ENCODE results near the gene KLHL40.

KLHL40 gene

GRCh38 chr3:42684632-42685362 lies 540 bp upstream of the KLHL40 start:
- Histone ChIP-seq H4K20me1 (ENCODE audit: insufficient read depth, low read length) (no peaks in the 10 kb centered on the region), H3K4me3 (ENCODE audit: low read length) (no peak overlapping the region), H3K9me2 (replicated peaks; ENCODE audit: insufficient read depth, low read length) (no peaks in the 10 kb centered on the region), H3K9me3 (replicated peaks; ENCODE audit: insufficient read depth, low read length) (no peaks in the 10 kb centered on the region), H3K9ac (ENCODE audit: low read length) (no peak overlapping the region), H3K79me2 (ENCODE audit: low read length) (no peaks in the 10 kb centered on the region), H3K27ac (ENCODE audit: low read length) (no peak overlapping the region), H3K4me2 (ENCODE audit: low read depth, low read length) (no peak overlapping the region), H3K36me3 (replicated peaks; ENCODE audit: insufficient read depth, low read length) (no peaks in the 10 kb centered on the region), H3K27me3 (replicated peaks; ENCODE audit: insufficient read depth, low read length) (peaks cover 5% of the 10 kb centered on the region), H3F3A (ENCODE audit: insufficient read depth, low read length) (no peaks in the 10 kb centered on the region), H3K4me1 (ENCODE audit: low read length) (no peaks in the 10 kb centered on the region), H2AFZ (ENCODE audit: low read length) (no peak overlapping the region)
- no peak for DNase-seq
- TF ChIP-seq EZH2phosphoT487 (IDR thresholded peaks at IDR 0.05; ENCODE audit: low read length) (no peak), EZH2 (optimal IDR thresholded peaks at IDR 0.05; ENCODE audit: low read depth, low read length) (no peak)
- TF ChIP-seq, protein P1, sequence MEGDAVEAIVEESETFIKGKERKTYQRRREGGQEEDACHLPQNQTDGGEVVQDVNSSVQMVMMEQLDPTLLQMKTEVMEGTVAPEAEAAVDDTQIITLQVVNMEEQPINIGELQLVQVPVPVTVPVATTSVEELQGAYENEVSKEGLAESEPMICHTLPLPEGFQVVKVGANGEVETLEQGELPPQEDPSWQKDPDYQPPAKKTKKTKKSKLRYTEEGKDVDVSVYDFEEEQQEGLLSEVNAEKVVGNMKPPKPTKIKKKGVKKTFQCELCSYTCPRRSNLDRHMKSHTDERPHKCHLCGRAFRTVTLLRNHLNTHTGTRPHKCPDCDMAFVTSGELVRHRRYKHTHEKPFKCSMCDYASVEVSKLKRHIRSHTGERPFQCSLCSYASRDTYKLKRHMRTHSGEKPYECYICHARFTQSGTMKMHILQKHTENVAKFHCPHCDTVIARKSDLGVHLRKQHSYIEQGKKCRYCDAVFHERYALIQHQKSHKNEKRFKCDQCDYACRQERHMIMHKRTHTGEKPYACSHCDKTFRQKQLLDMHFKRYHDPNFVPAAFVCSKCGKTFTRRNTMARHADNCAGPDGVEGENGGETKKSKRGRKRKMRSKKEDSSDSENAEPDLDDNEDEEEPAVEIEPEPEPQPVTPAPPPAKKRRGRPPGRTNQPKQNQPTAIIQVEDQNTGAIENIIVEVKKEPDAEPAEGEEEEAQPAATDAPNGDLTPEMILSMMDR (IDR thresholded peaks at IDR 0.05; ENCODE audit: low read length) = no peak

- Histone ChIP-seq H3K36me3 (replicated peaks; ENCODE audit: insufficient read depth, low read length) (no peaks in the 10 kb centered on the region), H3K9me3 (replicated peaks; ENCODE audit: insufficient read depth, low read length) (no peaks in the 10 kb centered on the region), H3K4me2 (ENCODE audit: low read depth, low read length) (no peak overlapping the region), H2AFZ (ENCODE audit: low read length) (no peak overlapping the region), H4K20me1 (ENCODE audit: insufficient read depth, low read length) (no peaks in the 10 kb centered on the region), H3K9ac (ENCODE audit: low read length) (no peak overlapping the region), H3K27me3 (replicated peaks; ENCODE audit: insufficient read depth, low read length) (peaks cover 5% of the 10 kb centered on the region), H3K4me1 (ENCODE audit: low read length) (no peaks in the 10 kb centered on the region), H3K79me2 (ENCODE audit: low read length) (no peaks in the 10 kb centered on the region), H3K4me3 (ENCODE audit: low read length) (no peak overlapping the region), H3K9me2 (replicated peaks; ENCODE audit: insufficient read depth, low read length) (no peaks in the 10 kb centered on the region), H3K27ac (ENCODE audit: low read length) (no peak overlapping the region), H3F3A (ENCODE audit: insufficient read depth, low read length) (no peaks in the 10 kb centered on the region)
- TF ChIP-seq EZH2 (optimal IDR thresholded peaks at IDR 0.05; ENCODE audit: low read depth, low read length) (no peak), EZH2phosphoT487 (IDR thresholded peaks at IDR 0.05; ENCODE audit: low read length) (no peak)
- TF ChIP-seq, protein P1 (IDR thresholded peaks at IDR 0.05; ENCODE audit: low read length) = no peak
- no peak for DNase-seq
These were observed 819 bp downstream of the KLHL40 start for GRCh38 chr3:42685891-42686820.

DNA sequence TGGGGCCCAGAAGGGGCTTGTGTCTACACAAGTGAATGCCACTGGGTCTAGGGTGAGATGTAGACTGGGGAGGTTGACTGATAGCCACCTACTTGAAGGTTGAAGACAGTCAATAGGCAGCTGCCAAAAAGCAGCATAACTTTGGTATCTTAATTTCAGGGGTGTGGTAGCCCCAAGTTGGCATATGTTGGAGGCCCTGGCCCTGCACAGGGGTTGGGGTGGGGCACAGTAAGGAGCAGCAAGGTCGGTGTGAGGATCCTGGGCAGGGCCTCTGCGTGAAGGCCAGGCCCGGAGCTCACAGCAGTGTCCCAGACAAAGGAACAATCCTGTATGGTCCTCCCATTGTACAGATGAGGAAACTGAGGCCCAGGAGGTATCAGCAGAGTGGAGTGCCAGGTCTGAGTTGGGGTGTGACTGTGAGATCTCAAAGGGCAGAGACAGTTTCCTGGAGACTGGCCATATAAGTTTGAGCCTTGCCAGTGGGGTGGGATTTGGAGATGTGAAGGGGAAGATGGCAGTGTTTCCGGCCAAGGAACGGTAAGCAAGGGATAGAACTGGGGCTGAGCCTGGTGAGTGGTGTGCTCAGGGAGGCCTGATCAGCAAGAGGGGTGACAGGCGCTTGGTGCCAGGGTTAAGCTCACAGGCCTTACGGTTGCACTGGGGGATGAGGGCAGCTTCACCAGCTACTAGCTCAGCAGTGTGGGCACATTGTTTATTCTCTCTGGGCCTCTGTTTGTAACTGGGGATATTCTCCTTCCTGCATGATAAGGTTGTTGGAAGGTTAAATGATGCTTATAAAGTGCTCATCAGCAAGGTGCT lies 1.7 kb downstream of the KLHL40 start:
- Histone ChIP-seq H3K27me3 (replicated peaks; ENCODE audit: insufficient read depth, low read length) (peaks cover 5% of the 10 kb centered on the region), H4K20me1 (ENCODE audit: insufficient read depth, low read length) (no peaks in the 10 kb centered on the region), H3K9me2 (replicated peaks; ENCODE audit: insufficient read depth, low read length) (no peaks in the 10 kb centered on the region), H3K4me1 (ENCODE audit: low read length) (no peaks in the 10 kb centered on the region), H2AFZ (ENCODE audit: low read length) (no peak overlapping the region), H3K4me2 (ENCODE audit: low read depth, low read length) (no peak overlapping the region), H3K4me3 (ENCODE audit: low read length) (no peak overlapping the region), H3K9ac (ENCODE audit: low read length) (no peak overlapping the region), H3K9me3 (replicated peaks; ENCODE audit: insufficient read depth, low read length) (no peaks in the 10 kb centered on the region), H3K79me2 (ENCODE audit: low read length) (no peaks in the 10 kb centered on the region), H3K36me3 (replicated peaks; ENCODE audit: insufficient read depth, low read length) (no peaks in the 10 kb centered on the region), H3F3A (ENCODE audit: insufficient read depth, low read length) (no peaks in the 10 kb centered on the region), H3K27ac (ENCODE audit: low read length) (no peak overlapping the region)
- TF ChIP-seq EZH2 (optimal IDR thresholded peaks at IDR 0.05; ENCODE audit: low read depth, low read length) = no peak
- no peak for TF ChIP-seq EZH2phosphoT487 (IDR thresholded peaks at IDR 0.05; ENCODE audit: low read length)
- TF ChIP-seq, protein P1 (IDR thresholded peaks at IDR 0.05; ENCODE audit: low read length) = no peak
- DNase-seq = no peak
